Muscle layer of colon (tissue), 2 donors: Measurements from ENCODE around the gene PI4K2B.
A peak's percentile ranks its signal among the peaks of the same experiment; 100 is the strongest.
"Not testable (repeated sequence)": the region's sequence is repeated elsewhere in the genome, so short reads cannot be mapped to it uniquely, and the experiment has no call there.

Experiments
- H3K27ac ChIP-seq: one replicate; pipeline ENCODE4 v1.7.0; 2013; ENCODE audit warnings: low read depth, mild to moderate bottlenecking, low read length, moderate library complexity
- H3K27me3 ChIP-seq, 2 donors: one replicate each; pipeline ENCODE4 v1.7.0; 2013; ENCODE audit warnings: low read length in 2 of 2, mild to moderate bottlenecking in 2 of 2; ENCODE audit not compliant: insufficient read depth in 2 of 2, control insufficient read depth in 1 of 2
- H3K36me3 ChIP-seq: one replicate; pipeline ENCODE4 v1.7.0; 2013; ENCODE audit warnings: mild to moderate bottlenecking, low read length; ENCODE audit not compliant: insufficient read depth
- H3K4me1 ChIP-seq: one replicate; pipeline ENCODE4 v1.7.0; 2013; ENCODE audit warnings: mild to moderate bottlenecking, low read length; ENCODE audit not compliant: insufficient read depth
- H3K4me3 ChIP-seq, 2 donors: one replicate each; pipeline ENCODE4 v1.7.0; 2013; ENCODE audit warnings: low read length in 2 of 2, low read depth in 1 of 2, mild to moderate bottlenecking in 1 of 2, moderate library complexity in 1 of 2
- H3K9ac ChIP-seq: one replicate; pipeline ENCODE4 v1.7.0; 2013; ENCODE audit warnings: low read length
- H3K9me3 ChIP-seq: one replicate; pipeline ENCODE4 v1.7.0; 2013; ENCODE audit warnings: mild to moderate bottlenecking, low read length
- donor health status: abdominal sarcoma.
- donor health status: Adenocarcinoma of cecum.

Gene PI4K2B

GRCh38 chr4:25308761-25309160 is 74.9 kb downstream of the PI4K2B start:
- H3K4me3 ChIP-seq: no peak overlapping the region
- no peak overlapping the region for H3K9ac ChIP-seq
- H3K27me3 ChIP-seq: no peaks in the 10 kb centered on the region
- no peaks in the 10 kb centered on the region for H3K9me3 ChIP-seq
- H3K27ac ChIP-seq: no peak overlapping the region
- H3K36me3 ChIP-seq: no peaks in the 10 kb centered on the region
- H3K4me1 ChIP-seq: peaks cover 9% of the 10 kb centered on the region

- H3K4me3 ChIP-seq: no peak overlapping the region
- H3K36me3 ChIP-seq: no peaks in the 10 kb centered on the region
- H3K9ac ChIP-seq: no peak overlapping the region
- no peaks in the 10 kb centered on the region for H3K9me3 ChIP-seq
- H3K4me1 ChIP-seq: peaks cover 10% of the 10 kb centered on the region
- no peaks in the 10 kb centered on the region for H3K27me3 ChIP-seq
- H3K27ac ChIP-seq: no peak overlapping the region
These were observed 76.4 kb downstream of the PI4K2B start for GRCh38 chr4:25310066-25310802.

- peaks cover 10% of the 10 kb centered on the region for H3K4me1 ChIP-seq
- H3K9ac ChIP-seq: no peak overlapping the region
- H3K27me3 ChIP-seq: no peaks in the 10 kb centered on the region
- H3K4me3 ChIP-seq: no peak overlapping the region
- H3K27ac ChIP-seq: no peak overlapping the region
- H3K9me3 ChIP-seq: no peaks in the 10 kb centered on the region
- H3K36me3 ChIP-seq: no peaks in the 10 kb centered on the region
These were observed 77.0 kb downstream of the PI4K2B start for GRCh38 chr4:25310803-25311166.

GRCh38 chr4:25312496-25313200 is 78.8 kb downstream of the PI4K2B start, which contains the start of gene ZCCHC4:
TSS of gene ZCCHC4 (plus strand) at chr4:25312774. CDS start at chr4:25312810, 36 bp downstream.
- H3K9ac ChIP-seq: peak within 1 kb of the TSS; percentile 90
- H3K27ac ChIP-seq: peak within 1 kb of the TSS; percentile 53
- no peaks in the 10 kb centered on the region for H3K9me3 ChIP-seq
- peaks cover 7% of the 10 kb centered on the region for H3K36me3 ChIP-seq
- peaks cover 10% of the 10 kb centered on the region for H3K4me1 ChIP-seq
- H3K4me3 ChIP-seq: peak within 1 kb of the TSS; percentile 77 to 94
- H3K27me3 ChIP-seq: no peaks in the 10 kb centered on the region

GRCh38 chr4:25313201-25313895 is 79.5 kb downstream of the PI4K2B start:
- Histone ChIP-seq H3K27ac (peak overlapping the region; percentile 53), H3K4me3 (peak overlapping the region; percentile 77 to 94), H3K4me1 (peaks cover 10% of the 10 kb centered on the region), H3K9ac (peak overlapping the region; percentile 90), H3K27me3 (no peaks in the 10 kb centered on the region), H3K36me3 (peaks cover 7% of the 10 kb centered on the region), H3K9me3 (no peaks in the 10 kb centered on the region)

- no peak overlapping the region for H3K9ac ChIP-seq
- no peaks in the 10 kb centered on the region for H3K9me3 ChIP-seq
- no peak overlapping the region for H3K4me3 ChIP-seq
- H3K27ac ChIP-seq: no peak overlapping the region
- H3K27me3 ChIP-seq: no peaks in the 10 kb centered on the region
- H3K4me1 ChIP-seq: no peaks in the 10 kb centered on the region
- peaks cover 15% of the 10 kb centered on the region for H3K36me3 ChIP-seq
These were observed 86.5 kb downstream of the PI4K2B start for GRCh38 chr4:25320336-25320735.

GRCh38 chr4:25320773-25321172 is 86.9 kb downstream of the PI4K2B start:
- Histone ChIP-seq H3K9me3 (no peaks in the 10 kb centered on the region), H3K4me1 (no peaks in the 10 kb centered on the region), H3K4me3 (no peak overlapping the region), H3K27ac (no peak overlapping the region), H3K27me3 (no peaks in the 10 kb centered on the region), H3K9ac (no peak overlapping the region), H3K36me3 (peaks cover 15% of the 10 kb centered on the region)

- H3K4me3 ChIP-seq: no peak overlapping the region
- H3K27ac ChIP-seq: no peak overlapping the region
- H3K36me3 ChIP-seq: peaks cover 8% of the 10 kb centered on the region
- H3K4me1 ChIP-seq: no peaks in the 10 kb centered on the region
- no peak overlapping the region for H3K9ac ChIP-seq
- no peaks in the 10 kb centered on the region for H3K27me3 ChIP-seq
- no peaks in the 10 kb centered on the region for H3K9me3 ChIP-seq
These were observed 87.9 kb downstream of the PI4K2B start for GRCh38 chr4:25321703-25322102.

GRCh38 chr4:25328463-25328862 is 94.6 kb downstream of the PI4K2B start:
- H3K36me3 ChIP-seq, H3K27ac ChIP-seq, H3K9ac ChIP-seq, H3K4me3 ChIP-seq, H3K9me3 ChIP-seq, H3K27me3 ChIP-seq, H3K4me1 ChIP-seq: not testable (repeated sequence)
